Neural progenitor cell (in vitro differentiated cells): Measurements from ENCODE around the gene BBIP1. TPM values are rescaled to one million over a fixed set of nuclear protein-coding genes. Genes with fewer than 3 reads are reported as not detected.

Experiments
- DNase-seq: peaks from one replicate; pipeline ENCODE4 v3.0.0-alpha.2; 2016; ENCODE audit warnings: low spot score
- H2AFZ ChIP-seq: fragments of 200-600 bp; sonication (generic); replicated peaks from 2 replicates; pipeline ENCODE4 v1.6.1; 2016; ENCODE audit warnings: antibody characterized with exemption
- H3F3A ChIP-seq: fragments of 200-600 bp; sonication (generic); 2 replicates; pipeline ENCODE4 v1.6.1; 2016; ENCODE audit warnings: antibody characterized with exemption, low read depth
- H3K27ac ChIP-seq: fragments of 200-600 bp; sonication (generic); 2 replicates; pipeline ENCODE4 v1.5.1; 2016; ENCODE audit warnings: mild to moderate bottlenecking
- H3K27me3 ChIP-seq: fragments of 200-600 bp; sonication (generic); 2 replicates; pipeline ENCODE4 v1.6.1; 2016; ENCODE audit warnings: mild to moderate bottlenecking, moderate library complexity
- H3K36me3 ChIP-seq: fragments of 200-600 bp; sonication (generic); 2 replicates; pipeline ENCODE4 v1.5.1; 2016
- H3K4me1 ChIP-seq: fragments of 200-600 bp; sonication (generic); 2 replicates; pipeline ENCODE4 v1.6.1; 2016; ENCODE audit warnings: mixed run types
- H3K4me2 ChIP-seq: fragments of 200-600 bp; sonication (generic); 2 replicates; pipeline ENCODE4 v1.6.1; 2016
- H3K4me3 ChIP-seq: fragments of 200-600 bp; sonication (generic); 2 replicates; pipeline ENCODE4 v1.5.1; 2016
- H3K79me2 ChIP-seq: fragments of 200-600 bp; sonication (generic); 2 replicates; pipeline ENCODE4 v1.6.1; 2016; ENCODE audit warnings: low read depth
- H3K9ac ChIP-seq: fragments of 200-600 bp; sonication (generic); 2 replicates; pipeline ENCODE4 v1.6.1; 2016
- H3K9me3 ChIP-seq: fragments of 200-600 bp; sonication (generic); 2 replicates; pipeline ENCODE4 v1.5.1; 2016; ENCODE audit warnings: low read depth
- H4K20me1 ChIP-seq: fragments of 200-600 bp; sonication (generic); 2 replicates; pipeline ENCODE4 v1.6.1; 2016; ENCODE audit warnings: low read depth
- H3K27ac Mint-ChIP-seq: 3 replicates; pipeline ENCODE4 v1.8.0; 2021; ENCODE audit warnings: mixed read lengths
- H3K27me3 Mint-ChIP-seq: 2 replicates; pipeline ENCODE4 v1.8.0; 2022; ENCODE audit warnings: low read depth, mild to moderate bottlenecking, inconsistent platforms, moderate library complexity, mixed read lengths; ENCODE audit not compliant: insufficient read depth
- H3K36me3 Mint-ChIP-seq: 3 replicates; pipeline ENCODE4 v1.8.0; 2021; ENCODE audit warnings: mixed read lengths
- H3K4me1 Mint-ChIP-seq: 3 replicates; pipeline ENCODE4 v1.8.0; 2021; ENCODE audit warnings: mixed read lengths
- H3K4me3 Mint-ChIP-seq: 3 replicates; pipeline ENCODE4 v1.8.0; 2021; ENCODE audit warnings: mild to moderate bottlenecking, moderate library complexity, mixed read lengths
- H3K9me3 Mint-ChIP-seq: 3 replicates; pipeline ENCODE4 v1.8.0; 2020; ENCODE audit warnings: mixed read lengths
- EZH2 ChIP-seq: fragments of 200-600 bp; sonication (generic); IDR thresholded peaks from 2 replicates; pipeline ENCODE4 v1.6.1; 2017; ENCODE audit warnings: antibody characterized with exemption, mild to moderate bottlenecking, moderate library complexity
- EZH2phosphoT487 ChIP-seq: fragments of 200-600 bp; sonication (generic); IDR thresholded peaks from 2 replicates; pipeline ENCODE4 v1.6.1; 2017; ENCODE audit warnings: antibody characterized with exemption
- total RNA-seq: library from RNA; depleted of rRNA; stranded (reverse); fragments of >200 nt; gene quantifications from 2 replicates; pipeline ENCODE4 v1.2.3, GENCODE V29; 2015; ENCODE audit warnings: low replicate concordance
- TF ChIP-seq, protein P1 (sequence below): fragments of 200-600 bp; sonication (generic); IDR thresholded peaks from 2 replicates; pipeline ENCODE4 v1.5.1; 2017; ENCODE audit warnings: antibody characterized with exemption, mild to moderate bottlenecking

Gene BBIP1
- 27.8 and 58.4 TPM in 2 replicates for total RNA-seq

- Mint-ChIP-seq H3K27ac (peak within 1 kb of the TSS; percentile 99), H3K27me3 (peaks cover 4% of the 10 kb centered on the region), H3K4me3 (peak within 1 kb of the TSS; percentile 96), H3K9me3 (no peaks in the 10 kb centered on the region), H3K4me1 (peaks cover 27% of the 10 kb centered on the region), H3K36me3 (peaks cover 2% of the 10 kb centered on the region)
- Histone ChIP-seq H4K20me1 (peaks cover 34% of the 10 kb centered on the region), H3K4me3 (peak within 1 kb of the TSS; percentile 86), H2AFZ (peak within 1 kb of the TSS; percentile 98), H3K4me2 (peak within 1 kb of the TSS; percentile 86), H3K4me1 (peaks cover 19% of the 10 kb centered on the region), H3F3A (peaks cover 10% of the 10 kb centered on the region), H3K9ac (peak within 1 kb of the TSS; percentile 83), H3K27me3 (no peaks in the 10 kb centered on the region), H3K36me3 (peaks cover 2% of the 10 kb centered on the region), H3K27ac (peak within 1 kb of the TSS; percentile 98), H3K79me2 (peaks cover 59% of the 10 kb centered on the region), H3K9me3 (no peaks in the 10 kb centered on the region)
- TF ChIP-seq EZH2phosphoT487 (no peak), EZH2 (no peak)
- TF ChIP-seq, protein P1, sequence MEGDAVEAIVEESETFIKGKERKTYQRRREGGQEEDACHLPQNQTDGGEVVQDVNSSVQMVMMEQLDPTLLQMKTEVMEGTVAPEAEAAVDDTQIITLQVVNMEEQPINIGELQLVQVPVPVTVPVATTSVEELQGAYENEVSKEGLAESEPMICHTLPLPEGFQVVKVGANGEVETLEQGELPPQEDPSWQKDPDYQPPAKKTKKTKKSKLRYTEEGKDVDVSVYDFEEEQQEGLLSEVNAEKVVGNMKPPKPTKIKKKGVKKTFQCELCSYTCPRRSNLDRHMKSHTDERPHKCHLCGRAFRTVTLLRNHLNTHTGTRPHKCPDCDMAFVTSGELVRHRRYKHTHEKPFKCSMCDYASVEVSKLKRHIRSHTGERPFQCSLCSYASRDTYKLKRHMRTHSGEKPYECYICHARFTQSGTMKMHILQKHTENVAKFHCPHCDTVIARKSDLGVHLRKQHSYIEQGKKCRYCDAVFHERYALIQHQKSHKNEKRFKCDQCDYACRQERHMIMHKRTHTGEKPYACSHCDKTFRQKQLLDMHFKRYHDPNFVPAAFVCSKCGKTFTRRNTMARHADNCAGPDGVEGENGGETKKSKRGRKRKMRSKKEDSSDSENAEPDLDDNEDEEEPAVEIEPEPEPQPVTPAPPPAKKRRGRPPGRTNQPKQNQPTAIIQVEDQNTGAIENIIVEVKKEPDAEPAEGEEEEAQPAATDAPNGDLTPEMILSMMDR, result no peak
- no peak for DNase-seq
Measured at GRCh38 chr10:110918643-110919348, at the start of gene BBIP1. Gene BBIP1, minus strand, starts transcription at chr10:110919180. Its CDS starts 1,023 bp downstream, at chr10:110918157.

GRCh38 chr10:110967645-110968044 is 48.7 kb upstream of the BBIP1 start:
- H3K9ac ChIP-seq, result no peak overlapping the region
- H3K79me2 ChIP-seq, result peaks cover 100% of the 10 kb centered on the region
- no peak overlapping the region for H3K4me2 ChIP-seq
- no peak overlapping the region for H3K4me3 Mint-ChIP-seq
- peaks cover 8% of the 10 kb centered on the region for H3K36me3 Mint-ChIP-seq
- peaks cover 52% of the 10 kb centered on the region for H4K20me1 ChIP-seq
- TF ChIP-seq, protein P1, result no peak
- TF ChIP-seq EZH2phosphoT487 (no peak), EZH2 (no peak)
- peaks cover 13% of the 10 kb centered on the region for H3K4me1 ChIP-seq
- H3K27ac Mint-ChIP-seq, result no peak overlapping the region
- H3K27me3 ChIP-seq, result no peaks in the 10 kb centered on the region
- H3K9me3 ChIP-seq, result no peaks in the 10 kb centered on the region
- H3K4me3 ChIP-seq, result no peak overlapping the region
- H3F3A ChIP-seq, result peaks cover 8% of the 10 kb centered on the region
- H3K27me3 Mint-ChIP-seq, result no peaks in the 10 kb centered on the region
- H3K4me1 Mint-ChIP-seq, result no peaks in the 10 kb centered on the region
- H3K27ac ChIP-seq, result no peak overlapping the region
- peaks cover 5% of the 10 kb centered on the region for H3K9me3 Mint-ChIP-seq
- no peak overlapping the region for H2AFZ ChIP-seq
- no peak for DNase-seq
- H3K36me3 ChIP-seq, result no peaks in the 10 kb centered on the region

GRCh38 chr10:110967009-110967630 is 48.1 kb upstream of the BBIP1 start:
- TF ChIP-seq EZH2phosphoT487 (no peak), EZH2 (no peak)
- TF ChIP-seq, protein P1, result no peak
- Histone ChIP-seq H2AFZ (no peak overlapping the region), H3K27me3 (no peaks in the 10 kb centered on the region)

More at GRCh38 chr10:110967009-110967630, 48.1 kb upstream of the BBIP1 start:
- Mint-ChIP-seq H3K4me3 (no peak overlapping the region), H3K27ac (no peak overlapping the region), H3K27me3 (no peaks in the 10 kb centered on the region), H3K36me3 (peaks cover 8% of the 10 kb centered on the region), H3K4me1 (no peaks in the 10 kb centered on the region), H3K9me3 (peaks cover 5% of the 10 kb centered on the region)
- Histone ChIP-seq H3F3A (peaks cover 8% of the 10 kb centered on the region), H3K79me2 (peaks cover 100% of the 10 kb centered on the region), H4K20me1 (peaks cover 52% of the 10 kb centered on the region), H3K9ac (no peak overlapping the region), H3K36me3 (no peaks in the 10 kb centered on the region), H3K4me2 (no peak overlapping the region), H3K4me3 (no peak overlapping the region), H3K27ac (no peak overlapping the region), H3K9me3 (no peaks in the 10 kb centered on the region), H3K4me1 (peaks cover 13% of the 10 kb centered on the region)
- no peak for DNase-seq
